Ishikawa (cell line): Measurements from ENCODE around the gene WWOX.

Source experiments
- CEBPB ChIP-seq: IDR thresholded peaks from 2 replicates; pipeline ENCODE4 v1.6.1; 2012
- CREB1 ChIP-seq: IDR thresholded peaks from 2 replicates; pipeline ENCODE4 v1.6.1; 2012; ENCODE audit warnings: low read depth
- EGR1 ChIP-seq: IDR thresholded peaks from 2 replicates; pipeline ENCODE4 v1.6.1; 2012
- EP300 ChIP-seq: IDR thresholded peaks from 2 replicates; pipeline ENCODE4 v1.6.1; 2012; ENCODE audit warnings: borderline replicate concordance
- FOXM1 ChIP-seq: IDR thresholded peaks from 2 replicates; pipeline ENCODE4 v1.6.1; 2012; ENCODE audit warnings: low read depth, borderline replicate concordance
- MAX ChIP-seq: IDR thresholded peaks from 2 replicates; pipeline ENCODE4 v1.6.1; 2012
- NFIC ChIP-seq: IDR thresholded peaks from 2 replicates; pipeline ENCODE4 v1.6.1; 2012
- RAD21 ChIP-seq: IDR thresholded peaks from 2 replicates; pipeline ENCODE4 v1.6.1; 2012; ENCODE audit warnings: low read depth
- REST ChIP-seq: IDR thresholded peaks from 2 replicates; pipeline ENCODE4 v1.6.1; 2012; ENCODE audit warnings: low read depth, mild to moderate bottlenecking
- TAF1 ChIP-seq: IDR thresholded peaks from 2 replicates; pipeline ENCODE4 v1.6.1; 2012; ENCODE audit warnings: low read depth, mild to moderate bottlenecking
- TCF12 ChIP-seq: IDR thresholded peaks from 2 replicates; pipeline ENCODE4 v1.6.1; 2012; ENCODE audit warnings: low read depth
- TEAD4 ChIP-seq: IDR thresholded peaks from 2 replicates; pipeline ENCODE4 v1.6.1; 2012
- YY1 ChIP-seq: IDR thresholded peaks from 2 replicates; pipeline ENCODE4 v1.6.1; 2012; ENCODE audit warnings: low read depth
- ZBTB7A ChIP-seq: IDR thresholded peaks from 2 replicates; pipeline ENCODE4 v1.6.1; 2012; ENCODE audit warnings: low read depth
- TF ChIP-seq, protein P1 (sequence below): IDR thresholded peaks from 2 replicates; pipeline ENCODE4 v1.6.1; 2012

The WWOX gene

DNA sequence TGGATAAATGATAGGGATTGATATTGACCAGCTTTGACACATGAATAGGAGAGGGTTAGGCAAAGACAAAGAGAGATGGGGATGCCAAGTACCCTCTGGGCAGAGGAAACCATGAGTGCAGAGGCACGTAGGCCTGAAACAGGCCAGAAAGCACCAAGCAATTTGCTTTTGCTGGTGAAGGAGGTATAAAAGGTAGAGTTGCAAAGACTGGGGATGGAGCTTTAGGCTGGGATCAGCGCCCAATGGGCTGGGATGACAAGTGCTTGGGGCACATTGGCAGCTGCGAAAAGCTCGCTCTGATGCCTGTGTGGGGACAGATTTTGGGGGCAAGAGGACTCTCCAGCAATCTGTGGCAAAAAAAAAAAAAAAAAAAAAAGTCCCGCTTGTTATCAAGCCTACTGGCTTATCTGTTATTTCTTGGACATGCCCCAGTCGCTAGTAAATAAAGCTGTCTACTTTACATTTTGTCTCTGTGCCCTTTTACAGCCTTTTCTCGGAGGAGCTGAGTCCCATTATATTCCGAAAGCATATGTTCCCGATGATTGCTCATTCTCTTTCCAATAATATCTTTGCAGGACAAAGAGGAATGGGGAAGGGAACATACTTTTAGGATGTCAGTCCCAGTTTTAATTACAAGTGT is 922.7 kb downstream of the WWOX start:
- TF ChIP-seq ZBTB7A: no peak
- TF ChIP-seq TEAD4: no peak
- TF ChIP-seq TAF1: no peak
- no peak for TF ChIP-seq RAD21
- no peak for TF ChIP-seq CEBPB
- no peak for TF ChIP-seq NFIC

GRCh38 chr16:79026117-79026516 is 926.7 kb downstream of the WWOX start:
- TF ChIP-seq EP300 (no peak), YY1 (no peak), EGR1 (no peak), CREB1 (no peak), REST (no peak), TAF1 (no peak), RAD21 (no peak), CEBPB (no peak), TEAD4 (no peak), MAX (no peak)

DNA sequence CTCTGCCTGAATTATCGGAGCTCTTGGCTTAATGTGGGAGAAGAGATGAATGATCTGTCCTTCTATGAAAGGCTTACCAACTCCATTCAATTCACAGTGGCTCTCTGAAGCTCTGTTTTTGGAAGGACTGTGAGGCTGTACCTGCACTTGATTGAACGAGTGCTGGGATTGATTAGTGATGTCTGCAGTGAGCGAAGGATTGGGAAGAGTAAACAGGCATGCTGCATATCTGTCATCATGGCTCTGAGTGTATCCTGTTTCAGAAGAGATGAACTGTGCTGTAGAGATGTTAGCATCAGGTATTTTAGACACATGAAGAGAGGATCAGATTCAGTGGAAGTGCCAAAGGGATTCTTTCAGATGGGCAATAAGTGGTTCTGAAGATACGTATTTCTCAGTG is 937.1 kb downstream of the WWOX start:
- TF ChIP-seq EGR1 (no peak), CEBPB (no peak), TAF1 (no peak), FOXM1 (no peak), ZBTB7A (no peak), CREB1 (no peak), REST (no peak), NFIC (no peak)
- TF ChIP-seq, protein P1, sequence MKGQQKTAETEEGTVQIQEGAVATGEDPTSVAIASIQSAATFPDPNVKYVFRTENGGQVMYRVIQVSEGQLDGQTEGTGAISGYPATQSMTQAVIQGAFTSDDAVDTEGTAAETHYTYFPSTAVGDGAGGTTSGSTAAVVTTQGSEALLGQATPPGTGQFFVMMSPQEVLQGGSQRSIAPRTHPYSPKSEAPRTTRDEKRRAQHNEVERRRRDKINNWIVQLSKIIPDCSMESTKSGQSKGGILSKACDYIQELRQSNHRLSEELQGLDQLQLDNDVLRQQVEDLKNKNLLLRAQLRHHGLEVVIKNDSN: no peak

DNA sequence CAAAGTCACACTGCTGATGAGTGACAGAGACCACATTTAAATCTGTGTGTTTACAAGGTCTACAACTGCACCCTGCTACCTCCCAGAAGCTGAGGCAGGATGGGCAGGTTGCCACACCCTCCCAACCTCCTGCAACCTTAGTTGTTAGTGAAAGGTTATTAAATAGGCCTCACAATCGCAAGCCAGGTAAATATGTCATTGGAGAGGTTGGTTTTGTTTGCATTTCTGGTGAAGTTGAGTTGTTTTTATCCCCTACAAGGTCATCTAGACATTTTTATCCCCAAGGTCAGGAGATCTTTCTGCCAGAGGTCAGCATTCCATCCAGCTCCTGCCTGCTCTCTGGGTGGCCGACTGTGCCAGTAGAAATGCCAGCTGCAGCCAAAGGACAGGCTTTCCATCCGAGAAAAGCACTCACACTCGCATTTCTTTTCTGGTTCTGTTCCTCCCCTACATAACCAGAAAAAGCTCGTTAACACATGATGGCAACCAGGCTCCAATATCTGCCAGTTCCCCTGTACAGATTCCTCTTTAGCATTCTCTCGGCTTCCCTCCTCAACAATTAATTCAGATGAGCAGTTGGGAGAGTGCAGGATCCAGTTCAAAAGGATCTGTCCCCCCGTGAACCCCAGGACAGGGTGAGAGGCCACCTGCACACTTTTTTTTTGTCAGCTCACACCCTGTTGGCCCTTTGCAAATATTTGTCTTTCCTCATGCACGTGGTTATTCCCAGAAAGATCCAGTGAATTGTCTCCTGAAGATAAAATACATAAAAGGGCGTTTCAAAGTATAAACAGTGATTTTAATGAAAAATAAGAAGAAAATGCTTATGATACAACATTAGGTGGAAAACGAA is 938.3 kb downstream of the WWOX start:
- TF ChIP-seq FOXM1: no peak
- TF ChIP-seq REST: no peak
- TF ChIP-seq TAF1: no peak
- TF ChIP-seq, protein P1: no peak
- no peak for TF ChIP-seq CEBPB
- TF ChIP-seq RAD21: no peak
- no peak for TF ChIP-seq EGR1
- no peak for TF ChIP-seq TEAD4
- TF ChIP-seq TCF12: no peak
- no peak for TF ChIP-seq NFIC
- TF ChIP-seq EP300: no peak
- no peak for TF ChIP-seq CREB1
- TF ChIP-seq YY1: no peak
- no peak for TF ChIP-seq ZBTB7A
- TF ChIP-seq MAX: no peak
